ENCODE data around the gene KCNB1. TPM values are rescaled to one million over a fixed set of nuclear protein-coding genes. Genes with fewer than 3 reads are reported as not detected.

KCNB1 gene
- total RNA-seq, 5 donors from 2014 or later (not counting 1 experiment from before 2014, with no cell fraction given), result 0.03 to 0.13 (median 0.12) TPM; not detected in 1

GRCh38 chr20:49356676-49357075 lies 125.8 kb downstream of the KCNB1 start:
- Mint-ChIP-seq H3K4me3 (no peak overlapping the region), H3K27ac (no peak overlapping the region), H3K36me3 (no peaks in the 10 kb centered on the region), H3K4me1 (peaks cover 0 to 6% (median 0%) of the 10 kb centered on the region in 3 donors), H3K27me3 (peaks cover 18 to 21% of the 10 kb centered on the region in 2 donors), H3K9me3 (no peaks in the 10 kb centered on the region)
- no peak overlapping the region for H3K4me3 ChIP-seq (ENCODE audit: control insufficient read depth in 1 of 2, extremely low read depth in 1 of 2, low read length in 1 of 2)
- no peaks in the 10 kb centered on the region for H3K36me3 ChIP-seq (ENCODE audit: control insufficient read depth in 2 of 2, extremely low read depth in 1 of 2, insufficient read depth in 1 of 2, low read length in 1 of 2)
- WGBS (ENCODE audit: insufficient coverage), result 53% methylated on average over 3 of the region's 3 CpGs
- ATAC-seq (replicated peaks in 1 of 4), result no peak
- no peaks in the 10 kb centered on the region for H3K4me1 ChIP-seq (ENCODE audit: control insufficient read depth in 1 of 2, extremely low read depth in 1 of 2, insufficient read depth in 2 of 2, low read length in 2 of 2)
- no peak for DNase-seq
- no peak overlapping the region for H3K27ac ChIP-seq (ENCODE audit: low read length)
- H3K9me3 ChIP-seq, result no peaks in the 10 kb centered on the region
- peaks cover 7 to 17% of the 10 kb centered on the region in 2 experiments for H3K27me3 ChIP-seq (replicated peaks in 1 of 2; ENCODE audit: control insufficient read depth in 2 of 2, extremely low read depth in 1 of 2, insufficient read depth in 2 of 2, low read length in 1 of 2)
- CTCF ChIA-PET, result no interaction called here
- POLR2A ChIA-PET, result no interaction called here

- Mint-ChIP-seq H3K4me1 (peaks cover 0 to 6% (median 0%) of the 10 kb centered on the region in 3 donors), H3K36me3 (no peaks in the 10 kb centered on the region), H3K4me3 (no peak overlapping the region), H3K27ac (no peak overlapping the region), H3K9me3 (no peaks in the 10 kb centered on the region), H3K27me3 (peaks cover 20 to 21% of the 10 kb centered on the region in 2 donors)
- no peaks in the 10 kb centered on the region for H3K9me3 ChIP-seq
- 63% methylated on average over 1 of the region's 4 CpGs for WGBS (ENCODE audit: insufficient coverage)
- ATAC-seq (replicated peaks in 1 of 4), result no peak
- no peak overlapping the region for H3K4me3 ChIP-seq (ENCODE audit: control insufficient read depth in 1 of 2, extremely low read depth in 1 of 2, low read length in 1 of 2)
- peaks cover 9 to 23% of the 10 kb centered on the region in 2 experiments for H3K27me3 ChIP-seq (replicated peaks in 1 of 2; ENCODE audit: control insufficient read depth in 2 of 2, extremely low read depth in 1 of 2, insufficient read depth in 2 of 2, low read length in 1 of 2)
- no peak for DNase-seq
- H3K27ac ChIP-seq (ENCODE audit: low read length), result no peak overlapping the region
- H3K36me3 ChIP-seq (ENCODE audit: control insufficient read depth in 2 of 2, extremely low read depth in 1 of 2, insufficient read depth in 1 of 2, low read length in 1 of 2), result no peaks in the 10 kb centered on the region
- CTCF ChIA-PET, result interaction anchor here in 1 of 2 donors (0.8 kb wide), 1 partner anchor 20 kb away, joined by 3 read pairs; no protein-coding TSS in a partner anchor
- no peaks in the 10 kb centered on the region for H3K4me1 ChIP-seq (ENCODE audit: control insufficient read depth in 1 of 2, extremely low read depth in 1 of 2, insufficient read depth in 2 of 2, low read length in 2 of 2)
- POLR2A ChIA-PET, result no interaction called here
Observed at GRCh38 chr20:49354673-49355072, 127.8 kb downstream of the KCNB1 start.

GRCh38 chr20:49353348-49353747 lies 129.1 kb downstream of the KCNB1 start:
- H3K4me1 Mint-ChIP-seq, result peaks cover 0 to 6% (median 0%) of the 10 kb centered on the region in 3 donors
- Histone ChIP-seq H3K4me1 (ENCODE audit: control insufficient read depth in 1 of 2, extremely low read depth in 1 of 2, insufficient read depth in 2 of 2, low read length in 2 of 2) (no peaks in the 10 kb centered on the region), H3K27ac (ENCODE audit: low read length) (no peak overlapping the region), H3K4me3 (ENCODE audit: control insufficient read depth in 1 of 2, extremely low read depth in 1 of 2, low read length in 1 of 2) (no peak overlapping the region), H3K27me3 (replicated peaks in 1 of 2; ENCODE audit: control insufficient read depth in 2 of 2, extremely low read depth in 1 of 2, insufficient read depth in 2 of 2, low read length in 1 of 2) (peaks cover 9 to 15% of the 10 kb centered on the region in 2 experiments), H3K36me3 (ENCODE audit: control insufficient read depth in 2 of 2, extremely low read depth in 1 of 2, insufficient read depth in 1 of 2, low read length in 1 of 2) (no peaks in the 10 kb centered on the region), H3K9me3 (no peaks in the 10 kb centered on the region)
- CTCF ChIA-PET, result no interaction called here
- no peaks in the 10 kb centered on the region for H3K9me3 Mint-ChIP-seq
- ATAC-seq (replicated peaks in 1 of 4) (no peak), DNase-seq (no peak)
- no peak overlapping the region for H3K4me3 Mint-ChIP-seq
- no peak overlapping the region for H3K27ac Mint-ChIP-seq
- no CpG with 5 or more reads among the region's 4 CpGs for WGBS (ENCODE audit: insufficient coverage)
- POLR2A ChIA-PET, result no interaction called here
- H3K36me3 Mint-ChIP-seq, result no peaks in the 10 kb centered on the region
- H3K27me3 Mint-ChIP-seq, result peaks cover 21 to 26% of the 10 kb centered on the region in 2 donors

GRCh38 chr20:49352751-49353150 lies 129.7 kb downstream of the KCNB1 start:
- Histone ChIP-seq H3K4me3 (ENCODE audit: control insufficient read depth in 1 of 2, extremely low read depth in 1 of 2, low read length in 1 of 2) (no peak overlapping the region), H3K27ac (ENCODE audit: low read length) (no peak overlapping the region), H3K9me3 (no peaks in the 10 kb centered on the region), H3K4me1 (ENCODE audit: control insufficient read depth in 1 of 2, extremely low read depth in 1 of 2, insufficient read depth in 2 of 2, low read length in 2 of 2) (peaks cover 0 to 2% of the 10 kb centered on the region in 2 experiments), H3K36me3 (ENCODE audit: control insufficient read depth in 2 of 2, extremely low read depth in 1 of 2, insufficient read depth in 1 of 2, low read length in 1 of 2) (no peaks in the 10 kb centered on the region), H3K27me3 (replicated peaks in 1 of 2; ENCODE audit: control insufficient read depth in 2 of 2, extremely low read depth in 1 of 2, insufficient read depth in 2 of 2, low read length in 1 of 2) (peaks cover 9 to 12% of the 10 kb centered on the region in 2 experiments)
- Mint-ChIP-seq H3K9me3 (no peaks in the 10 kb centered on the region), H3K36me3 (no peaks in the 10 kb centered on the region), H3K4me1 (peaks cover under 1 to 6% (median 1%) of the 10 kb centered on the region in 3 donors), H3K27ac (no peak overlapping the region), H3K27me3 (peaks cover 19 to 26% of the 10 kb centered on the region in 2 donors), H3K4me3 (no peak overlapping the region)
- WGBS (ENCODE audit: insufficient coverage), result 100% methylated on average over 1 of the region's 4 CpGs
- ATAC-seq (replicated peaks in 1 of 4) (no peak), DNase-seq (no peak)
- ChIA-PET POLR2A (no interaction called here), CTCF (no interaction called here)

- peaks cover 9 to 12% of the 10 kb centered on the region in 2 experiments for H3K27me3 ChIP-seq (replicated peaks in 1 of 2; ENCODE audit: control insufficient read depth in 2 of 2, extremely low read depth in 1 of 2, insufficient read depth in 2 of 2, low read length in 1 of 2)
- ATAC-seq (replicated peaks in 1 of 4) (no peak), DNase-seq (no peak)
- Mint-ChIP-seq H3K9me3 (no peaks in the 10 kb centered on the region), H3K27ac (no peak overlapping the region), H3K4me1 (peaks cover 3 to 6% (median 5%) of the 10 kb centered on the region in 3 donors), H3K36me3 (no peaks in the 10 kb centered on the region), H3K4me3 (no peak overlapping the region), H3K27me3 (peaks cover 22 to 26% of the 10 kb centered on the region in 2 donors)
- H3K9me3 ChIP-seq, result no peaks in the 10 kb centered on the region
- no peak overlapping the region for H3K4me3 ChIP-seq (ENCODE audit: control insufficient read depth in 1 of 2, extremely low read depth in 1 of 2, low read length in 1 of 2)
- H3K27ac ChIP-seq (ENCODE audit: low read length), result no peak overlapping the region
- ChIA-PET POLR2A (interaction anchor here in 1 of 2 donors (0.6 kb wide), 1 partner anchor 8 kb away, joined by 3 read pairs; no protein-coding TSS in a partner anchor), CTCF (no interaction called here)
- H3K4me1 ChIP-seq (ENCODE audit: control insufficient read depth in 1 of 2, extremely low read depth in 1 of 2, insufficient read depth in 2 of 2, low read length in 2 of 2), result peaks cover 0 to 3% of the 10 kb centered on the region in 2 experiments
- WGBS (ENCODE audit: insufficient coverage), result 67% methylated on average over 4 of the region's 4 CpGs
- no peaks in the 10 kb centered on the region for H3K36me3 ChIP-seq (ENCODE audit: control insufficient read depth in 2 of 2, extremely low read depth in 1 of 2, insufficient read depth in 1 of 2, low read length in 1 of 2)
Observed at GRCh38 chr20:49351775-49352174, 130.7 kb downstream of the KCNB1 start.

GRCh38 chr20:49349694-49350252 lies 132.7 kb downstream of the KCNB1 start:
- Histone ChIP-seq H3K4me1 (ENCODE audit: control insufficient read depth in 1 of 2, extremely low read depth in 1 of 2, insufficient read depth in 2 of 2, low read length in 2 of 2) (peaks cover 0 to 3% of the 10 kb centered on the region in 2 experiments), H3K4me3 (ENCODE audit: control insufficient read depth in 1 of 2, extremely low read depth in 1 of 2, low read length in 1 of 2) (no peak overlapping the region), H3K36me3 (ENCODE audit: control insufficient read depth in 2 of 2, extremely low read depth in 1 of 2, insufficient read depth in 1 of 2, low read length in 1 of 2) (no peaks in the 10 kb centered on the region), H3K27me3 (replicated peaks in 1 of 2; ENCODE audit: control insufficient read depth in 2 of 2, extremely low read depth in 1 of 2, insufficient read depth in 2 of 2, low read length in 1 of 2) (peaks cover 9 to 12% of the 10 kb centered on the region in 2 experiments), H3K27ac (ENCODE audit: low read length) (no peak overlapping the region), H3K9me3 (no peaks in the 10 kb centered on the region)
- Mint-ChIP-seq H3K27ac (no peak overlapping the region), H3K4me1 (peaks cover 3 to 6% (median 5%) of the 10 kb centered on the region in 3 donors), H3K9me3 (no peaks in the 10 kb centered on the region), H3K27me3 (peaks cover 19 to 22% of the 10 kb centered on the region in 2 donors), H3K4me3 (no peak overlapping the region), H3K36me3 (no peaks in the 10 kb centered on the region)
- CTCF ChIA-PET, result interaction anchor here in 1 of 2 donors (0.5 kb wide), 1 partner anchor 492 kb away, joined by 5 read pairs; no protein-coding TSS in a partner anchor
- 100% methylated on average over 1 of the region's 3 CpGs for WGBS (ENCODE audit: insufficient coverage)
- POLR2A ChIA-PET, result no interaction called here
- DNase-seq (no peak), ATAC-seq (replicated peaks in 1 of 4) (no peak)
